Measurements from ENCODE around the gene RAB7B. TPM values are rescaled to one million over a fixed set of nuclear protein-coding genes. Genes with fewer than 3 reads are reported as not detected.

RAB7B gene
- total and polyA plus RNA-seq, 2 donors from 2014 or later, result 0.73 to 2.0 TPM

GRCh38 chr1:205933671-205934618 lies 69.2 kb downstream of the RAB7B start:
- no peaks in the 10 kb centered on the region for H3K4me1 ChIP-seq (ENCODE audit: control insufficient read depth in 2 of 3, insufficient read depth in 2 of 3, low read depth in 1 of 3, low read length in 3 of 3)
- FAIRE-seq, result no peak
- H3K27me3 ChIP-seq (ENCODE audit: control insufficient read depth, insufficient read depth, low read length), result no peaks in the 10 kb centered on the region
- H3K9ac ChIP-seq (ENCODE audit: low read length in 3 of 3), result no peak overlapping the region
- no peak for DNase-seq
- H3K27ac ChIP-seq (ENCODE audit: low read depth in 2 of 2, low read length in 2 of 2), result no peak overlapping the region
- intact Hi-C loops (cut with DNase I), result no loop called here
- H3K36me3 ChIP-seq (ENCODE audit: control insufficient read depth in 2 of 3, insufficient read depth in 3 of 3, low read length in 3 of 3), result no peaks in the 10 kb centered on the region
- H3K9me3 ChIP-seq (ENCODE audit: control insufficient read depth in 2 of 3, insufficient read depth in 1 of 3, low read length in 3 of 3), result no peaks in the 10 kb centered on the region
- TF ChIP-seq, protein P1, sequence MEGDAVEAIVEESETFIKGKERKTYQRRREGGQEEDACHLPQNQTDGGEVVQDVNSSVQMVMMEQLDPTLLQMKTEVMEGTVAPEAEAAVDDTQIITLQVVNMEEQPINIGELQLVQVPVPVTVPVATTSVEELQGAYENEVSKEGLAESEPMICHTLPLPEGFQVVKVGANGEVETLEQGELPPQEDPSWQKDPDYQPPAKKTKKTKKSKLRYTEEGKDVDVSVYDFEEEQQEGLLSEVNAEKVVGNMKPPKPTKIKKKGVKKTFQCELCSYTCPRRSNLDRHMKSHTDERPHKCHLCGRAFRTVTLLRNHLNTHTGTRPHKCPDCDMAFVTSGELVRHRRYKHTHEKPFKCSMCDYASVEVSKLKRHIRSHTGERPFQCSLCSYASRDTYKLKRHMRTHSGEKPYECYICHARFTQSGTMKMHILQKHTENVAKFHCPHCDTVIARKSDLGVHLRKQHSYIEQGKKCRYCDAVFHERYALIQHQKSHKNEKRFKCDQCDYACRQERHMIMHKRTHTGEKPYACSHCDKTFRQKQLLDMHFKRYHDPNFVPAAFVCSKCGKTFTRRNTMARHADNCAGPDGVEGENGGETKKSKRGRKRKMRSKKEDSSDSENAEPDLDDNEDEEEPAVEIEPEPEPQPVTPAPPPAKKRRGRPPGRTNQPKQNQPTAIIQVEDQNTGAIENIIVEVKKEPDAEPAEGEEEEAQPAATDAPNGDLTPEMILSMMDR (IDR thresholded peaks at IDR 0.05; ENCODE audit: borderline replicate concordance, extremely low read depth, insufficient read depth), result no peak
- no peak overlapping the region for H3K4me3 ChIP-seq (ENCODE audit: low read length in 3 of 3)

DNA sequence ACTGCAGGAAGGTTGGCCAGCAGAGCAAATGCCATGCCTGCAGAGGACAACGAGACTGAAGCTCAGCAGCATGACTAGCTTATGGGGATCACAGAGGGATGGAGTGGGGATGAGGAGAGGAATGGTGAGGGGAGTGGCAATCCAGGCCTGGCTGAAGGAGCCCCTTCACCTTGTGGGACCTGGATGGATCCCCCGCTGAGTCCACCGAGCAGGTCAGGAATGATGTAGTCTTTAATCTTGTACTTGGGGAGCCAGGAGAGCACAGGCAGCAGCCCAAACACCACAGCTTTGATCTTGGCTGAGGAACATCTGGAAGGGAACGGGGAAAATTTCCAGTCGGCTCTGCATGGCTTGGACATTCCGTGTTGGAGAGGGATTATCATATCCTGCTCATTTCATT lies 70.4 kb downstream of the RAB7B start:
- H3K27ac ChIP-seq (ENCODE audit: low read depth in 2 of 2, low read length in 2 of 2), result no peak overlapping the region
- H3K4me3 ChIP-seq (ENCODE audit: low read length in 3 of 3), result no peak overlapping the region
- H3K27me3 ChIP-seq (ENCODE audit: control insufficient read depth, insufficient read depth, low read length), result no peaks in the 10 kb centered on the region
- intact Hi-C loops (cut with DNase I), result no loop called here
- H3K9ac ChIP-seq (ENCODE audit: low read length in 3 of 3), result no peak overlapping the region
- no peaks in the 10 kb centered on the region for H3K4me1 ChIP-seq (ENCODE audit: control insufficient read depth in 2 of 3, insufficient read depth in 2 of 3, low read depth in 1 of 3, low read length in 3 of 3)
- TF ChIP-seq, protein P1 (IDR thresholded peaks at IDR 0.05; ENCODE audit: borderline replicate concordance, extremely low read depth, insufficient read depth), result no peak
- H3K36me3 ChIP-seq (ENCODE audit: control insufficient read depth in 2 of 3, insufficient read depth in 3 of 3, low read length in 3 of 3), result no peaks in the 10 kb centered on the region
- DNase-seq, result no peak
- FAIRE-seq, result no peak
- no peaks in the 10 kb centered on the region for H3K9me3 ChIP-seq (ENCODE audit: control insufficient read depth in 2 of 3, insufficient read depth in 1 of 3, low read length in 3 of 3)

- no peak overlapping the region for H3K9ac ChIP-seq (ENCODE audit: low read length in 3 of 3)
- TF ChIP-seq, protein P1 (IDR thresholded peaks at IDR 0.05; ENCODE audit: borderline replicate concordance, extremely low read depth, insufficient read depth), result no peak
- no peak overlapping the region for H3K27ac ChIP-seq (ENCODE audit: low read depth in 2 of 2, low read length in 2 of 2)
- intact Hi-C loops (cut with DNase I), result no loop called here
- H3K27me3 ChIP-seq (ENCODE audit: control insufficient read depth, insufficient read depth, low read length), result no peaks in the 10 kb centered on the region
- FAIRE-seq, result no peak
- no peaks in the 10 kb centered on the region for H3K9me3 ChIP-seq (ENCODE audit: control insufficient read depth in 2 of 3, insufficient read depth in 1 of 3, low read length in 3 of 3)
- H3K4me3 ChIP-seq (ENCODE audit: low read length in 3 of 3), result no peak overlapping the region
- H3K36me3 ChIP-seq (ENCODE audit: control insufficient read depth in 2 of 3, insufficient read depth in 3 of 3, low read length in 3 of 3), result no peaks in the 10 kb centered on the region
- no peak for DNase-seq
- no peaks in the 10 kb centered on the region for H3K4me1 ChIP-seq (ENCODE audit: control insufficient read depth in 2 of 3, insufficient read depth in 2 of 3, low read depth in 1 of 3, low read length in 3 of 3)
These were observed 72.4 kb downstream of the RAB7B start for GRCh38 chr1:205930799-205931281.

All from kidney (tissue), 14 donors.